K562 (cell line): ENCODE measurements around the gene PAF1. TPM values are rescaled to one million over a fixed set of nuclear protein-coding genes. Genes with fewer than 3 reads are reported as not detected.

Source experiments
- ATAC-seq: fragments of 200-7000 bp; cut with Tn5 transposase; 3 replicates; pipeline ENCODE4 v1.9.1; 2020; ENCODE audit warnings: moderate library complexity
- BruUV-seq: library from RNA; stranded (reverse); fragments of 400-500 nt; replicated peaks from 2 replicates; lab custom pipeline; 2021; lab: Mats Ljungman, UMichigan
- CTCF ChIA-PET: fragments of 300-600 bp; formaldehyde crosslinking; extraction: SDS; loops from one replicate; lab custom pipeline; 2021; ENCODE audit warnings: low intra/inter-chr PET ratio; lab: Yijun Ruan, JAX
- POLR2A ChIA-PET: fragments of 300-600, 350-650 bp; sonication (Branson Sonifier 250); formaldehyde crosslinking; extraction: SDS; loops from one replicate; lab custom pipeline; 2021; ENCODE audit warnings: antibody characterized with exemption, inconsistent platforms; lab: Yijun Ruan, JAX
- DNase-seq, 4 experiments: peaks; one replicate each; pipeline versions ENCODE4 v3.0.0 to v3.0.0-alpha.2; 2011 to 2018; ENCODE audit warnings: low spot score in 3 of 4, mixed read lengths in 3 of 4; ENCODE audit errors: extremely low read depth in 1 of 4
- FAIRE-seq: peaks from 2 replicates; lab custom pipeline; 2011; peaks lifted over from hg19 to GRCh38; lab: Jason Lieb, UNC
- H2AFZ ChIP-seq: 2 replicates; pipeline ENCODE4 v1.6.0; 2011; ENCODE audit warnings: low read depth, low read length, control low read depth, inconsistent platforms
- H3K27ac ChIP-seq: fragments of 200-600 bp; 3 replicates; pipeline ENCODE4 v1.8.0; 2011; ENCODE audit warnings: low read depth, mild to moderate bottlenecking, control low read depth, inconsistent platforms, low read length, moderate library complexity, mixed read lengths; ENCODE audit errors: extremely low read depth
- H3K27me3 ChIP-seq, 2 experiments: fragments of 300-600 bp in 1 of 2; 2 replicates in 1 of 2; 3 replicates in 1 of 2; pipeline versions ENCODE4 v1.6.0 to v1.8.0; 2011; ENCODE audit warnings: inconsistent platforms in 2 of 2, low read length in 2 of 2, mild to moderate bottlenecking in 1 of 2, mixed read lengths in 1 of 2, moderate library complexity in 1 of 2; ENCODE audit not compliant: control insufficient read depth in 2 of 2, insufficient read depth in 2 of 2
- H3K36me3 ChIP-seq: fragments of 300-600 bp; 3 replicates; pipeline ENCODE4 v1.8.0; 2011; ENCODE audit warnings: mild to moderate bottlenecking, low read length, inconsistent platforms; ENCODE audit not compliant: control insufficient read depth, insufficient read depth
- H3K4me1 ChIP-seq, 2 experiments: fragments of 200-600 bp in 1 of 2; replicated peaks in 1 of 2; 2 replicates in 1 of 2; 3 replicates in 1 of 2; pipeline versions ENCODE4 v1.5.1 to v1.8.0; 2011; ENCODE audit warnings: inconsistent platforms in 2 of 2, low read length in 2 of 2, mild to moderate bottlenecking in 1 of 2, mixed read lengths in 1 of 2, moderate library complexity in 1 of 2; ENCODE audit not compliant: control insufficient read depth in 2 of 2, insufficient read depth in 2 of 2
- H3K4me2 ChIP-seq: 2 replicates; pipeline ENCODE4 v1.6.1; 2011; ENCODE audit warnings: low read length, control low read depth, inconsistent platforms, mixed read lengths; ENCODE audit not compliant: insufficient read depth
- H3K4me3 ChIP-seq: fragments of 200-600 bp; sonication (generic), shearing (Covaris generic); 2 replicates; pipeline ENCODE4 v1.5.1; 2016; ENCODE audit warnings: control low read depth, inconsistent platforms
- H3K79me2 ChIP-seq: fragments of 200-600 bp; 3 replicates; pipeline ENCODE4 v1.8.0; 2011; ENCODE audit warnings: low read length, inconsistent platforms; ENCODE audit not compliant: control insufficient read depth, insufficient read depth
- H3K9ac ChIP-seq, 2 experiments: 2 replicates each; pipeline versions ENCODE4 v1.6.0 to v1.6.1; 2011; ENCODE audit warnings: low read depth in 2 of 2, low read length in 2 of 2, control low read depth in 1 of 2, inconsistent platforms in 1 of 2, mild to moderate bottlenecking in 1 of 2, mixed read lengths in 1 of 2; ENCODE audit not compliant: insufficient read depth in 1 of 2
- H3K9me1 ChIP-seq: one replicate; pipeline ENCODE4 v1.6.0; 2011; ENCODE audit warnings: inconsistent platforms, mild to moderate bottlenecking, low read length, moderate library complexity; ENCODE audit not compliant: control insufficient read depth, insufficient read depth
- H3K9me3 ChIP-seq: replicated peaks from 2 replicates; pipeline ENCODE4 v1.5.1; 2011; ENCODE audit warnings: low read depth, low read length, inconsistent platforms; ENCODE audit not compliant: control insufficient read depth, insufficient read depth
- H4K20me1 ChIP-seq: replicated peaks from 2 replicates; pipeline ENCODE4 v1.6.1; 2011; ENCODE audit warnings: low read length, inconsistent platforms, mixed read lengths; ENCODE audit not compliant: control insufficient read depth, insufficient read depth
- ESRRB ChIP-seq: fragments of 250-450 bp; sonication (Bioruptor Pico); IDR thresholded peaks from 2 replicates; pipeline ENCODE4 v1.5.0; 2020; ENCODE audit warnings: mild to moderate bottlenecking, moderate library complexity, borderline replicate concordance
- NFE2L1 ChIP-seq: fragments of 450-650 bp; IDR thresholded peaks from 2 replicates; pipeline ENCODE4 v1.6.1; 2016; ENCODE audit warnings: missing genetic modification characterization, low read depth, mild to moderate bottlenecking, missing compliant biosample characterization, moderate library complexity, borderline replicate concordance
- ZC3H4 ChIP-seq: sonication (generic); formaldehyde crosslinking; IDR thresholded peaks from 2 replicates; pipeline ENCODE4 v1.9.0; 2021; ENCODE audit warnings: missing genetic modification reagents, borderline replicate concordance
- WGBS: fragments of 100-300 bp; shearing (Covaris generic); methylation state at CpG from one replicate; pipeline ENCODE4 v1.1.6; 2016; ENCODE audit warnings: low coverage, mixed read lengths; ENCODE audit not compliant: insufficient coverage; ENCODE audit errors: missing lambda C conversion rate; 5-methylcytosine and 5-hydroxymethylcytosine counted together
- in situ Hi-C: fragments of 300-500 bp; cut with MboI; formaldehyde crosslinking; loops from 4 replicates; pipeline ENCODE4 v1.15.0; 2018; ENCODE audit warnings: inconsistent platforms, mixed read lengths
- intact Hi-C: fragments of 100-400 bp; cut with micrococcal nuclease; formaldehyde crosslinking; loops from 2 replicates; pipeline ENCODE4 v1.14.2; 2022
- polyA plus RNA-seq, 8 experiments: library from polyadenylated mRNA; depleted of rRNA in 4 of 8; stranded (reverse) in 5 of 8; unstranded in 3 of 8; fragments of >200 nt; fragmentation: Nextera tagmentation in 2 of 8; fragmentation: Illumina TruSeq in 1 of 8; extraction: Ambion mirVana in 2 of 8; extraction: Trizol in 1 of 8; gene quantifications; 2 replicates each; pipeline versions ENCODE4 v1.2.1 to v1.2.3, GENCODE V29; 2011 to 2014; ENCODE audit warnings: inconsistent platforms in 1 of 8, missing spikeins in 1 of 8
- total RNA-seq, 7 experiments: library from RNA; depleted of rRNA in 6 of 7; stranded (reverse); fragments of >200 nt in 6 of 7; fragmentation: Illumina TruSeq in 2 of 7; extraction: Trizol in 2 of 7; gene quantifications; 2 replicates each; pipeline versions ENCODE4 v1.2.1 to v1.2.3, GENCODE V29; 2011 to 2021; ENCODE audit warnings: low replicate concordance in 1 of 7
- TF ChIP-seq, protein P1 (sequence below): fragments of 250-450 bp; sonication (Bioruptor Pico); IDR thresholded peaks from 2 replicates; pipeline ENCODE4 v1.4.0; 2020; ENCODE audit warnings: mild to moderate bottlenecking

Gene PAF1
- total and polyA plus RNA-seq, 9 of the 15 experiments (the other 6 are each of a cell fraction or from before 2014, with no cell fraction given) = 1.5 to 45.0 (median 33.8) TPM

DNA sequence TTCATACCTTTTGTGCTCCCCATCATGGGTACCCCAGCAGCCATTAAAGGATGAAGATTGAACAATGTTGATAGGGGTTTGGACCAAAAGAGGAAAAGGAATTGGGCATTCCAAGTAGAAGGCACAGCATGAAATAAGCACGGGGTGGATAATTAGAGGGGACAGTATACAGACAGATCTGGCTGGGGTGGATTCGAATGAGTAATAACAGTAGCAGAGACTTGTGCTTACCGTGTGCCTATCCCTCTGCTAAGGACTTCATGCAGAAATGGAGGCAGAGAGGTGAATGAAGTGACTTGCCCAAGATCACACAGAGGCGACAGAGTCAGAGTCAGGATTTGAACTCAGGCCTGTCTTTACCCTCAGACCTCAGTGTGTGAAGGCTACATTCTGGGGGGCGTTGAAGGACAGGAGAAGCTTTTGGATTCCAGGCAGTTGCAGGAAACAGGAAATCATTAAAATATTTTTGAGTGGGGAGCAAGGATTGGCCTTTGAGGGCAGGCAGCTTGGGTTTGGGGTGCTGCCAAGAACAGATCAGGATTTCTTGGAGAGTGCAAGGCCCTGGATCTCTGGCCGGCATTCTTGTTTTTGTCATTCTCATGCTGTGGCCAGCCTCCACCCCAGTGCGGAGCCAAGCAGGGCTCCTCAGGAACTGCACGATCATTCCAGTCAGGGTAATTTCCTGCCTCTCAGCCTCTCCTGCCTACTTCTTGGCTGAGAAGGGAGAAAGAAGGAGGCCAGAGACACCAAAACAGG lies 18.7 kb downstream of the PAF1 start:
- Histone ChIP-seq H3K9me1 (peaks cover 3% of the 10 kb centered on the region), H3K4me2 (no peak overlapping the region), H2AFZ (no peak overlapping the region), H3K79me2 (no peaks in the 10 kb centered on the region), H4K20me1 (no peaks in the 10 kb centered on the region), H3K27ac (no peak overlapping the region), H3K27me3 (no peaks in the 10 kb centered on the region), H3K4me3 (no peak overlapping the region), H3K36me3 (peaks cover 86% of the 10 kb centered on the region), H3K9ac (peak overlapping the region in 1 of 2 experiments; percentile 38; a peak in 1 of 4 replicates), H3K4me1 (no peaks in the 10 kb centered on the region), H3K9me3 (no peaks in the 10 kb centered on the region)
- 93% methylated on average over 8 of the region's 8 CpGs for WGBS
- ChIA-PET POLR2A (interaction anchor here (1.0 to 1.8 kb wide), 2 partner anchors 17 to 19 kb away, joined by 3 to 5 read pairs; partner anchors contain the start of genes MED29 and PAF1), CTCF (no interaction called here)
- in situ Hi-C loops = no loop called here
- DNase-seq (no peak), ATAC-seq (no peak), FAIRE-seq (no peak)
- intact Hi-C loops = no loop called here
- no TSS peak for BruUV-seq
- TF ChIP-seq, protein P1, sequence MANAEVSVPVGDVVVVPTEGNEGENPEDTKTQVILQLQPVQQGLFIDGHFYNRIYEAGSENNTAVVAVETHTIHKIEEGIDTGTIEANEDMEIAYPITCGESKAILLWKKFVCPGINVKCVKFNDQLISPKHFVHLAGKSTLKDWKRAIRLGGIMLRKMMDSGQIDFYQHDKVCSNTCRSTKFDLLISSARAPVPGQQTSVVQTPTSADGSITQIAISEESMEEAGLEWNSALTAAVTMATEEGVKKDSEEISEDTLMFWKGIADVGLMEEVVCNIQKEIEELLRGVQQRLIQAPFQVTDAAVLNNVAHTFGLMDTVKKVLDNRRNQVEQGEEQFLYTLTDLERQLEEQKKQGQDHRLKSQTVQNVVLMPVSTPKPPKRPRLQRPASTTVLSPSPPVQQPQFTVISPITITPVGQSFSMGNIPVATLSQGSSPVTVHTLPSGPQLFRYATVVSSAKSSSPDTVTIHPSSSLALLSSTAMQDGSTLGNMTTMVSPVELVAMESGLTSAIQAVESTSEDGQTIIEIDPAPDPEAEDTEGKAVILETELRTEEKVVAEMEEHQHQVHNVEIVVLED = no peak
- no peak for TF ChIP-seq NFE2L1 (tag)
- no peak for TF ChIP-seq ESRRB (CRISPR knock-in tag)
- no peak for TF ChIP-seq ZC3H4 (CRISPR knock-in tag)
